ENCODE measurements around the gene DLX1.
"Not testable (repeated sequence)": the region's sequence is repeated elsewhere in the genome, so short reads cannot be mapped to it uniquely, and the experiment has no call there.

Gene DLX1

GRCh38 chr2:172052000-172052983 is 33.0 kb upstream of the DLX1 start:
- H3K4me3 Mint-ChIP-seq: no peak overlapping the region
- H3K4me1 Mint-ChIP-seq (ENCODE audit: low read depth in 2 of 2): no peaks in the 10 kb centered on the region
- H3K9me3 Mint-ChIP-seq: no peaks in the 10 kb centered on the region
- DNase-seq (no peak), ATAC-seq (replicated peaks) (no peak)
- no peaks in the 10 kb centered on the region for H3K36me3 Mint-ChIP-seq (ENCODE audit: insufficient read depth)
- H3K27me3 Mint-ChIP-seq: no peaks in the 10 kb centered on the region
- H3K27ac Mint-ChIP-seq: no peak overlapping the region

GRCh38 chr2:172053486-172053885 is 31.8 kb upstream of the DLX1 start:
- Mint-ChIP-seq H3K27me3 (no peaks in the 10 kb centered on the region), H3K27ac (no peak overlapping the region), H3K36me3 (ENCODE audit: insufficient read depth) (no peaks in the 10 kb centered on the region), H3K4me1 (ENCODE audit: low read depth in 2 of 2) (no peaks in the 10 kb centered on the region), H3K4me3 (no peak overlapping the region), H3K9me3 (no peaks in the 10 kb centered on the region)
- ATAC-seq (replicated peaks) (no peak), DNase-seq (no peak)

DNA sequence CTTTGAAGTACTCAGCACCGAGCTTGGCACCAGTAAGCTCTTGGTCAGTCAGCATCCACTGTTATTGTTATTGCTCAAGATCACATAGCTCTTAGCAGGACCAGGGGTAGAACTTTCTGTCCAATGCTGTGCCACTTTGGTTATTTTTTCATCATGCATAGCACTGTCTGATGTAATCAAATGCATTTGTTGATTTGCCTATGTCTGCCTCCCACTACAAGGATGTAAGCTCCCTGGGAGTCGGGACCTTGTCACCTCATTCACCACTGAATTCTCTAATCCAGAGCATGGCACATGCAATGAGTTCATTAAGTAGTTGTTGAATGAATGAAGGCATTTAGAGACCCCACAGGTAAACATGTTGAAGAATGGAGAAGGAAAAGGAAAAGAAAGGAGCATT is 29.0 kb upstream of the DLX1 start:
- Mint-ChIP-seq H3K4me1 (ENCODE audit: low read depth in 2 of 2) (no peaks in the 10 kb centered on the region), H3K27ac (no peak overlapping the region), H3K9me3 (no peaks in the 10 kb centered on the region), H3K27me3 (no peaks in the 10 kb centered on the region), H3K4me3 (no peak overlapping the region), H3K36me3 (ENCODE audit: insufficient read depth) (no peaks in the 10 kb centered on the region)
- DNase-seq: no peak
- ATAC-seq (replicated peaks): no peak

DNA sequence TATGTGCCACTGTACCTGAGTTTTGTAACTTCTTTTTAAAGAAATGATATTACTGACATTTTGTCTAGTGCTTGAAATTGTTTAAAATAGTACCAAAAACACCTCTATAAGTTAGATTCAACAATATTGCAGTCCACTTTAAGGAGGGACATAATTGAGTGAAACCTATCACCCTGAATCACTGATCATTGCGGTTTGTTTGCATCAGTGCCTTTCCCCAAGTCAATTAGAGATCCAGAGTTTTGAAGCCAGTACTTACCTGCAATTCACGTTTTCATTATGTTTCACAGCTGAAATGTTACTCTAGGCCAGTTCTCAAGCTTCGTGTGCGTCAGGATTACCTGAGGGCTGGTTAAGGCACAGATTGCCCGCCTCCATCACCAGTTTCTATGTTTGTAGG is 26.6 kb upstream of the DLX1 start:
- no peaks in the 10 kb centered on the region for H3K27me3 Mint-ChIP-seq
- DNase-seq (no peak), ATAC-seq (replicated peaks) (no peak)
- H3K9me3 Mint-ChIP-seq: no peaks in the 10 kb centered on the region
- no peak overlapping the region for H3K27ac Mint-ChIP-seq
- H3K4me1 Mint-ChIP-seq (ENCODE audit: low read depth in 2 of 2): no peaks in the 10 kb centered on the region
- no peak overlapping the region for H3K4me3 Mint-ChIP-seq
- H3K36me3 Mint-ChIP-seq (ENCODE audit: insufficient read depth): no peaks in the 10 kb centered on the region

- H3K27ac Mint-ChIP-seq; H3K4me1 Mint-ChIP-seq (ENCODE audit: low read depth in 2 of 2); DNase-seq; H3K9me3 Mint-ChIP-seq; ATAC-seq (replicated peaks); H3K4me3 Mint-ChIP-seq; H3K36me3 Mint-ChIP-seq (ENCODE audit: insufficient read depth); H3K27me3 Mint-ChIP-seq: not testable (repeated sequence)
Observed at GRCh38 chr2:172060118-172060517, 25.2 kb upstream of the DLX1 start.

- Mint-ChIP-seq H3K9me3 (no peaks in the 10 kb centered on the region), H3K36me3 (ENCODE audit: insufficient read depth) (no peaks in the 10 kb centered on the region), H3K27ac (no peak overlapping the region), H3K4me3 (no peak overlapping the region), H3K4me1 (ENCODE audit: low read depth in 2 of 2) (no peaks in the 10 kb centered on the region), H3K27me3 (no peaks in the 10 kb centered on the region)
- DNase-seq (no peak), ATAC-seq (replicated peaks) (no peak)
Observed at GRCh38 chr2:172062402-172063004, 22.8 kb upstream of the DLX1 start.

DNA sequence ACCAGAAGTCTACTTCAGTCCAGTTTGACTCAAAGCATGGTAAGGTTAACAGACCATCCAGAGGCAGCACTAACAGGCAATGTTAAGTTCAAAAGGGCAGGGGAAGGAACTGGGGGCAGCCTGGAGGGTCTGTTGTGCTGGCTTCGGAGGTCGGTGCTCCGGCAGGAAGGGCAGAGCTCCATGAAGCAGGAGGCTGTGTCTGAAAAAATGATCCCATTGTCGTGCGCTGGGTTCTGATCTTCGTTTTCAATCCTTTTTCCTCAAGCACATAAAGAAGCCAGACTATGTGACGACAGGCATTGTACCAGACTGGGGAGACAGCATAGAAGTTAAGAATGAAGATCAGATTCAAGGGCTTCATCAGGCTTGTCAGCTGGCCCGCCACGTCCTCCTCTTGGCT is 21.9 kb upstream of the DLX1 start:
- Mint-ChIP-seq H3K27me3 (no peaks in the 10 kb centered on the region), H3K9me3 (no peaks in the 10 kb centered on the region), H3K4me3 (no peak overlapping the region), H3K36me3 (ENCODE audit: insufficient read depth) (no peaks in the 10 kb centered on the region), H3K4me1 (ENCODE audit: low read depth in 2 of 2) (no peaks in the 10 kb centered on the region), H3K27ac (no peak overlapping the region)
- ATAC-seq (replicated peaks) (no peak), DNase-seq (no peak)

- Mint-ChIP-seq H3K4me1 (ENCODE audit: low read depth in 2 of 2) (no peaks in the 10 kb centered on the region), H3K36me3 (ENCODE audit: insufficient read depth) (no peaks in the 10 kb centered on the region), H3K27me3 (no peaks in the 10 kb centered on the region), H3K9me3 (no peaks in the 10 kb centered on the region), H3K4me3 (no peak overlapping the region), H3K27ac (no peak overlapping the region)
- DNase-seq (no peak), ATAC-seq (replicated peaks) (no peak)
Observed at GRCh38 chr2:172065111-172065510, 20.2 kb upstream of the DLX1 start.

GRCh38 chr2:172066394-172066886 is 18.9 kb upstream of the DLX1 start:
- DNase-seq (no peak), ATAC-seq (replicated peaks) (no peak)
- no peaks in the 10 kb centered on the region for H3K27me3 Mint-ChIP-seq
- H3K4me1 Mint-ChIP-seq (ENCODE audit: low read depth in 2 of 2): no peaks in the 10 kb centered on the region
- no peak overlapping the region for H3K27ac Mint-ChIP-seq
- H3K4me3 Mint-ChIP-seq: no peak overlapping the region
- H3K9me3 Mint-ChIP-seq: no peaks in the 10 kb centered on the region
- H3K36me3 Mint-ChIP-seq (ENCODE audit: insufficient read depth): no peaks in the 10 kb centered on the region

DNA sequence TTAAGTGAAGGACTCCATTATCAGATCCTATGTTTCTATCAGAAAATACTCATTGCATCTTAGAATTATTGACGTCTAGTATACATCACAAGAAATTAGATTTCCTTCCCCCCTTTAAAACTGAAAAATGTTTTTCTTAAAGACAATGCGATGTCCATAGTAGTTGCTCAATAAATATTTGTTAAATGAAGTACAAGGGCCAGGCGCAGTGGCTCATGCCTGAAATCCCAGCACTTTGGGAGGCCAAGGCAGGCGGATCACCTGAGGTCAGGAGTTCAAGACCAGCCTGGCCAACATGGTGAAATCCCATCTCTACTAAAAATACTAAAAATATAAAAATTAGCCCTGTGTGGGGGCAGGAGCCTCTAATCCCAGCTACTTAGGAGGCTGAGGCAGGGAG is 17.4 kb upstream of the DLX1 start:
- not testable (repeated sequence) for ATAC-seq (replicated peaks); H3K27ac Mint-ChIP-seq; H3K9me3 Mint-ChIP-seq; DNase-seq; H3K27me3 Mint-ChIP-seq; H3K4me1 Mint-ChIP-seq (ENCODE audit: low read depth in 2 of 2); H3K36me3 Mint-ChIP-seq (ENCODE audit: insufficient read depth); H3K4me3 Mint-ChIP-seq

- DNase-seq: no peak
- H3K27me3 Mint-ChIP-seq: peaks cover 10 to 19% of the 10 kb centered on the region in 2 donors
Observed at GRCh38 chr2:172070936-172071335, 14.4 kb upstream of the DLX1 start.

GRCh38 chr2:172072303-172072702 is 13.0 kb upstream of the DLX1 start:
- H3K27ac Mint-ChIP-seq: no peak overlapping the region
- no peaks in the 10 kb centered on the region for H3K36me3 Mint-ChIP-seq (ENCODE audit: insufficient read depth)
- DNase-seq: no peak
- no peak overlapping the region for H3K4me3 Mint-ChIP-seq
- ATAC-seq (replicated peaks): no peak
- no peaks in the 10 kb centered on the region for H3K9me3 Mint-ChIP-seq
- H3K4me1 Mint-ChIP-seq (ENCODE audit: low read depth in 2 of 2): no peaks in the 10 kb centered on the region
- peaks cover 10 to 30% of the 10 kb centered on the region in 2 donors for H3K27me3 Mint-ChIP-seq

More at GRCh38 chr2:172070936-172071335, 14.4 kb upstream of the DLX1 start:
- Mint-ChIP-seq H3K9me3 (no peaks in the 10 kb centered on the region), H3K4me3 (no peak overlapping the region), H3K27ac (no peak overlapping the region), H3K4me1 (ENCODE audit: low read depth in 2 of 2) (no peaks in the 10 kb centered on the region), H3K36me3 (ENCODE audit: insufficient read depth) (no peaks in the 10 kb centered on the region)
- no peak for ATAC-seq (replicated peaks)

DNA sequence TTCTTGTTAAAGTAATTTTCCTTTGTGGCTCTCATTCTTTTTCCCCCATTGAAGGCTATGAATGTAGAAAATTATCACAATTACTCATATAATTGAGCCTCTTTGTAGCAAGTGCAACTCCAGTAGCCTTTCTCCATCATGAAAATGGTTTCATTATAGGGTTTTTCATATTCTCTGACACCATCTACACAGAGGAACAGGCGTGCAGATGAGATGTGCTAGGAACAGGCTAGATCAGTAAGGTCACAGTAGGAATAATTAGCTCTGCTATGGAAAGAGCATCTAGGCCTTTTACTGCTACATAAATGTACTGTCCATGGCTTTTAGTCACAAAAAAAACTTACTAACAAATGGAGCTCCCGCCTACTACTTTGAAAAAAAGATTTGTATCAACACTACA is 12.6 kb upstream of the DLX1 start:
- Mint-ChIP-seq H3K9me3 (no peaks in the 10 kb centered on the region), H3K36me3 (ENCODE audit: insufficient read depth) (no peaks in the 10 kb centered on the region), H3K27ac (no peak overlapping the region), H3K27me3 (peaks cover 10 to 30% of the 10 kb centered on the region in 2 donors), H3K4me3 (no peak overlapping the region), H3K4me1 (ENCODE audit: low read depth in 2 of 2) (no peaks in the 10 kb centered on the region)
- ATAC-seq (replicated peaks) (no peak), DNase-seq (no peak)

DNA sequence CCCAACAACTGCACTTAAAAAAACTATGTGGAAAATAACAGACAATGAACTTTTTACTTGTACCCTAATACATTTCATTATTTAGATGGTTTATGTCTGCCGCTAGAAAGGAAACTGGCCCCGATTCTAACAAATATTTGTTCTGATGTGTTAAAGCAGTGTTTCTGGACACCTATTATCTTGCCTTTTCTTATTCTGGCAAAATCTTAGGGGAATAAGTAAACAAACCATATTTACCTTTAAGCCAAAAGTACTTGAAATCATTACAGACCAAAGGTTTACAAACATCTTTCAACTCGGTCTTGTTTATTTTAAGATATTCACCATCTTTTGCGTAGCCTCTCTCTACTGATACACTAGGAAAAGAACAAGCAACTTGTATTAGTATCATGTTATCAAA is 11.8 kb upstream of the DLX1 start:
- H3K36me3 Mint-ChIP-seq (ENCODE audit: insufficient read depth): no peaks in the 10 kb centered on the region
- no peak overlapping the region for H3K27ac Mint-ChIP-seq
- DNase-seq (no peak), ATAC-seq (replicated peaks) (no peak)
- H3K4me1 Mint-ChIP-seq (ENCODE audit: low read depth in 2 of 2): no peaks in the 10 kb centered on the region
- H3K27me3 Mint-ChIP-seq: peaks cover 18 to 35% of the 10 kb centered on the region in 2 donors
- no peak overlapping the region for H3K4me3 Mint-ChIP-seq
- H3K9me3 Mint-ChIP-seq: no peaks in the 10 kb centered on the region
